Bone marrow (tissue), 2 donors: ENCODE results near the gene CCDC14.
"Not testable (repeated sequence)": the region's sequence is repeated elsewhere in the genome, so short reads cannot be mapped to it uniquely, and the experiment has no call there.

Experiments used
- DNase-seq, 2 donors: peaks; one replicate each; lab custom pipeline; 2025; lab: John Stamatoyannopoulos, UW

The CCDC14 gene

GRCh38 chr3:123899300-123899865 is 61.6 kb downstream of the CCDC14 start:
- no peak for DNase-seq

- no peak for DNase-seq
Measured at GRCh38 chr3:123893012-123893411, 68.0 kb downstream of the CCDC14 start.

GRCh38 chr3:123892195-123892594 is 68.8 kb downstream of the CCDC14 start:
- no peak for DNase-seq

- DNase-seq: not testable (repeated sequence)
Measured at GRCh38 chr3:123890991-123891390, 70.0 kb downstream of the CCDC14 start.

- not testable (repeated sequence) for DNase-seq
Measured at GRCh38 chr3:123890162-123890561, 70.9 kb downstream of the CCDC14 start.

GRCh38 chr3:123884993-123885392 is 76.0 kb downstream of the CCDC14 start:
- no peak for DNase-seq

- no peak for DNase-seq
Measured at GRCh38 chr3:123884203-123884831, 76.7 kb downstream of the CCDC14 start, which contains the start of gene MYLK. TSS of gene MYLK (minus strand) at chr3:123884332. CDS start at chr3:123793841, 90,491 bp downstream.

- DNase-seq: no peak
Measured at GRCh38 chr3:123883701-123884202, 77.3 kb downstream of the CCDC14 start.

GRCh38 chr3:123883111-123883510 is 77.9 kb downstream of the CCDC14 start:
- no peak for DNase-seq

GRCh38 chr3:123881771-123882170 is 79.3 kb downstream of the CCDC14 start:
- no peak for DNase-seq

- no peak for DNase-seq
Measured at GRCh38 chr3:123880998-123881561, 79.9 kb downstream of the CCDC14 start.

GRCh38 chr3:123878807-123879206 is 82.2 kb downstream of the CCDC14 start:
- DNase-seq: no peak

- no peak for DNase-seq
Measured at GRCh38 chr3:123877965-123878364, 83.1 kb downstream of the CCDC14 start.

GRCh38 chr3:123877466-123877865 is 83.6 kb downstream of the CCDC14 start:
- DNase-seq: no peak

GRCh38 chr3:123876858-123877257 is 84.2 kb downstream of the CCDC14 start:
- no peak for DNase-seq

GRCh38 chr3:123872621-123873020 is 88.4 kb downstream of the CCDC14 start:
- no peak for DNase-seq

- no peak for DNase-seq
Measured at GRCh38 chr3:123871946-123872345, 89.1 kb downstream of the CCDC14 start.

GRCh38 chr3:123870033-123870432 is 91.0 kb downstream of the CCDC14 start:
- no peak for DNase-seq

GRCh38 chr3:123869165-123869564 is 91.9 kb downstream of the CCDC14 start:
- no peak for DNase-seq

- DNase-seq: no peak
Measured at GRCh38 chr3:123864706-123865105, 96.3 kb downstream of the CCDC14 start.
